ENCODE data around the gene KCNIP2.
"Not testable (repeated sequence)": the region's sequence is repeated elsewhere in the genome, so short reads cannot be mapped to it uniquely, and the experiment has no call there.

KCNIP2 gene

DNA sequence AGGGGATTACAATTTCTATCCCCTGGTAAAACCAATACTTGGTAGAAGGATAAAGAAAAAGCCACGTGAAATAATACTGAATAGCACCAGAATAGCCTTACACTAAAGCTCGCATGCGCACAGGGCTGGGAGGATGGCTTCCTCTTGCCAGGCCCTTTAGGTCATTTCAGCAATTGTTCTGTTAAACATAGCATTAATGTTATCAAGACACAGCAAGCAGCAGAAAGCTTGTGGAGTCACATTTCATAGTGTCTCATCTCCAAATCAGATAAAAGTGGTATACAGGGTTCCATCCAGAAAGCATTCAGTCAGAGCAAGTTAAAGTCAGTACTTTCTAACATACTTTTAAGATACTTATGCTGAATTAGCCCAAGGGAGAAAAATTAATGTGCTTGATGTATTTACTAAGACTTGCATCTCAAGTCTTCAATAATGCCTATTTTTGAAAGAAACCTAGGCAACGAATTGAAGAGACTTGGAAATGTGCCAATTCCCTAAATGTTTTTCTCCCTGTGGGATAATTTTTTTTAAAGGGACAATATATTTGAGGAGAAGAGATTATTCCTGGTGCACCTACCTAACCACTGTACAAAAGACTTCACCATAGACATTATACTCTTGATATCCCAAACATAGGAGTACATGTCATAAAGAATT, 46.1 kb downstream of the KCNIP2 start:
- FAIRE-seq, result peak; percentile 44
- TF ChIP-seq, protein P1, sequence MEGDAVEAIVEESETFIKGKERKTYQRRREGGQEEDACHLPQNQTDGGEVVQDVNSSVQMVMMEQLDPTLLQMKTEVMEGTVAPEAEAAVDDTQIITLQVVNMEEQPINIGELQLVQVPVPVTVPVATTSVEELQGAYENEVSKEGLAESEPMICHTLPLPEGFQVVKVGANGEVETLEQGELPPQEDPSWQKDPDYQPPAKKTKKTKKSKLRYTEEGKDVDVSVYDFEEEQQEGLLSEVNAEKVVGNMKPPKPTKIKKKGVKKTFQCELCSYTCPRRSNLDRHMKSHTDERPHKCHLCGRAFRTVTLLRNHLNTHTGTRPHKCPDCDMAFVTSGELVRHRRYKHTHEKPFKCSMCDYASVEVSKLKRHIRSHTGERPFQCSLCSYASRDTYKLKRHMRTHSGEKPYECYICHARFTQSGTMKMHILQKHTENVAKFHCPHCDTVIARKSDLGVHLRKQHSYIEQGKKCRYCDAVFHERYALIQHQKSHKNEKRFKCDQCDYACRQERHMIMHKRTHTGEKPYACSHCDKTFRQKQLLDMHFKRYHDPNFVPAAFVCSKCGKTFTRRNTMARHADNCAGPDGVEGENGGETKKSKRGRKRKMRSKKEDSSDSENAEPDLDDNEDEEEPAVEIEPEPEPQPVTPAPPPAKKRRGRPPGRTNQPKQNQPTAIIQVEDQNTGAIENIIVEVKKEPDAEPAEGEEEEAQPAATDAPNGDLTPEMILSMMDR (IDR thresholded peaks at IDR 0.05; ENCODE audit: insufficient read depth, missing control alignments), result no peak

DNA sequence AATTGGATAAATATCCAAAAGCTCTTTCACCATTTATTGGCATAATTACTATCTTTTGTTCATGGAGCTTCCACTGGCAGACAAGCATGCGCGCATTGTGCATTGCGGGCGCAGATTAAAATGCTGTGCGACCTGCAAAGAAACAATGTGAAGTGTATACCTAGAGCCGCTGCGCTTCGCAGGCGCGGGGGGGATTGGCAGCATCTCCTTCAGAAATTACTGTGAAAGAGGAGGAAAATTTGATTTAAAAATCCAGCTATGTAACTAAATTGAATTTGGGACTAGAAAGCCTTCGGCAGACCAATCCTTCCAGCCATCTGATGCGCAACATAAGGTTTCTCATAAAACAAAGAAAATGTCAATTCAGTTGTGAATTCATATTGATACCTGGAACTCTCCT, 50.1 kb downstream of the KCNIP2 start:
- FAIRE-seq, result no peak
- TF ChIP-seq, protein P1 (IDR thresholded peaks at IDR 0.05; ENCODE audit: insufficient read depth, missing control alignments), result no peak
- DNase-seq (ENCODE audit: insufficient read length, low spot score), result no peak

More for the DNA sequence above, 46.1 kb downstream of the KCNIP2 start:
- no peak for DNase-seq (ENCODE audit: insufficient read length, low spot score)

DNA sequence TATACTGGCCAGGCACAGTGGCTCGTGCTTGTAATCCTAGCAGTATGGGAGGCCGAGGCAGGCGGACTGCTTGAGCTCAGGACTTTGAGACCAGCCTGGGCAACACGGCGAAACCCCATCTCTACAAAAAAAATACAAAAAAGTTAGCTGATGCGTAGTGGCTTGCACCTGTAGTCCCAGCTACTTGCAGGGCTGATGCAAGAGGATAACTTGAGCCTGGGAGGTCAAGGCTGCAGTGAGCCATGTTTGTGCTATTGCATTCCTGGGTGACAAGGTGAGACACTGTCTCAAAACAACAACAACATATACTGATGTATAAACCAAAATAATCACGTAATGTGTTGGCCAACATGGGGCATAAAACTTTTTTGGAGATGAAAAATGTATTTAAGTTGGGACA, 53.9 kb downstream of the KCNIP2 start:
- DNase-seq (ENCODE audit: insufficient read length, low spot score) (no peak), FAIRE-seq (no peak)
- TF ChIP-seq, protein P1 (IDR thresholded peaks at IDR 0.05; ENCODE audit: insufficient read depth, missing control alignments), result no peak

DNA sequence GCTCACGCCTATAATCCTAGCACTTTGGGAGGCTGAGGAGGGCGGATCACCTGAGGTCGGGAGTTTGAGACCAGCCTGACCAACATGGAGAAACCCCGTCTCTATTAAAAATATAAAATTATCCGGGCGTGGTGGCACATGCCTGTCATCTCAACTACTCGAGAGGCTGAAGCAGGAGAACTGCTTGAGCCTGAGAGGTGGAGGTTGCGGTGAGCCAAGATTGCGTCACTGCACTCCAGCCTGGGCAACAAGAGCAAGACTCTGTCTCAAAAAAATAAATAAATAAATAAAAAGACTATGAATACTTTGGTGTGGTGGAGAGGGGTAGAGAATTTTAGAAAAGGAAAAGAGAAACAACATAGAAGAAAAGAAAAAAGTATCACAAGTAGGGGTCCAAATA, 54.4 kb downstream of the KCNIP2 start:
- not testable (repeated sequence) for FAIRE-seq; DNase-seq (ENCODE audit: insufficient read length, low spot score)

DNA sequence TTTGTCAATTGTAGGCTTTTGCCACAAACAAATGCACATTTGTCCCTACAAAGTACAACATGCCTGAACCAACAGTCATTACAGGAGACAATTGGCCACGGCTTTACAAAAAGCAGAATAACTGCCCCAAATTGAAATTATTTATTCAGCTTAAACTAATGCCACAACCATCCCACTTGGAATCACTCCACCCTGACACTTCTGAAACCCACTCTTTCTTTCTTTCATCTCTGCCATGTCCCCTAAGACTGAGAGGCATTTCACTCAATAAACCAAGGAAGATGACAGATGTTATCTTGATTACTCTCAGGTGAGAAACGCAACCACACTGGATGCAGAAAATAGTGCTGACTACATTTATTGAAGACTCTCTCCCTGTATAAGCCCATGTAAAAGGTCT, 57.8 kb downstream of the KCNIP2 start:
- DNase-seq (ENCODE audit: insufficient read length, low spot score) (no peak), FAIRE-seq (no peak)
- TF ChIP-seq, protein P1 (IDR thresholded peaks at IDR 0.05; ENCODE audit: insufficient read depth, missing control alignments), result no peak

DNA sequence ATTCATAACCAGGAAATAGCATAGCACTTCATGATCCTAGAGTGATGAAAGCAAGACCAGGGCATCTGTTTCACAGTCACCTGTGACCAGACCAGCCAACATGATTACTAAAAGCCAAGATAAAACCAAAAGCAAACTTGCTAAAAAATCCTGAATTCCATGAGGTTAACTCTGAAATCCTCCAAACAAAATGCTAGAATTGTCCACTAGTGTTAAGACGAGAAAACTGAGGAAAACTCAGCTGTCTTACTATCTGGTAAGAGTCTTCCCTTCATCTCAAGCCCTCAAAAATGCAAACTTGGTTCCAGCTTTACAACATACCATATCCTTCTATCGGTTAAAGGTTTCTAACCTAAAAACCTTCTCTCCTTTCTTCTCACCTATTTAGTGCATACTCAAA, 59.0 kb downstream of the KCNIP2 start:
- TF ChIP-seq, protein P1 (IDR thresholded peaks at IDR 0.05; ENCODE audit: insufficient read depth, missing control alignments), result no peak
- FAIRE-seq (no peak), DNase-seq (ENCODE audit: insufficient read length, low spot score) (no peak)

DNA sequence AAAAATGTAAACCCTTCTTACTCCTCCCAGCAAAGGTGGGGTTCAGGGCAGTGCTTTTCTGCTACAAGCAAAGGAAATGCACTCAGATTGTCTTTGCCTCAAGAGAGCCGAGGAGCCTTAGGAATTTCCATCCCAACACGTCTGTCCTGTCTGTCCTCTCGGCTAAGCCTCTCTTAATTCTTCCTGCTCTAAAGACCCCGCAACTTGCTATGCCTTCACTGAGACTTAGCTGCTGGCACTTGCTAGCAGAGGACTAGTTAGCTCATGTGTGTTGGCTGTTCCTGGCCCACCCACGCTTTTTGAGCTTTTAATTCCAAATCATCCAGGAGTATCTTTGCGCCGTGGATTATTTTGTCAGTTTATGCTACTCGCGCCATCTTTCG, 59.9 kb downstream of the KCNIP2 start:
- FAIRE-seq (no peak), DNase-seq (ENCODE audit: insufficient read length, low spot score) (no peak)
- TF ChIP-seq, protein P1 (IDR thresholded peaks at IDR 0.05; ENCODE audit: insufficient read depth, missing control alignments), result no peak

All from D721Med (cell line).